A549 (cell line): ENCODE results near the gene C2CD3.

Experiments
- CTCF ChIP-seq: fragments of >200 bp; sonication (Bioruptor Twin); formaldehyde crosslinking; IDR thresholded peaks from 3 replicates; pipeline ENCODE4 v1.5.1; 2016
- ELK1 ChIP-seq: fragments of 150-350 bp; IDR thresholded peaks from 2 replicates; pipeline ENCODE4 v1.6.1; 2014; ENCODE audit warnings: low read depth, mild to moderate bottlenecking, low read length
- EP300 ChIP-seq, 2 experiments: fragments of >200 bp; sonication (Bioruptor Twin); formaldehyde crosslinking; IDR thresholded peaks; 2 replicates in 1 of 2; 3 replicates in 1 of 2; pipeline ENCODE4 v1.6.1; 2016 to 2017
- ESRRA ChIP-seq: fragments of 150-350 bp; IDR thresholded peaks from 2 replicates; pipeline ENCODE4 v1.6.1; 2014; ENCODE audit warnings: mild to moderate bottlenecking, low read length, borderline replicate concordance
- JUN ChIP-seq, 2 experiments: fragments of >200 bp; sonication (Bioruptor Twin); formaldehyde crosslinking; IDR thresholded peaks; 2 replicates in 1 of 2; 3 replicates in 1 of 2; pipeline ENCODE4 v1.6.1; 2016 to 2017
- KDM5A ChIP-seq: fragments of 200-600 bp; sonication (generic); IDR thresholded peaks from 2 replicates; pipeline ENCODE4 v1.6.1; 2016; ENCODE audit warnings: antibody characterized with exemption, mild to moderate bottlenecking
- MAX ChIP-seq: IDR thresholded peaks from 2 replicates; pipeline ENCODE4 v1.6.1; 2012
- MYC ChIP-seq: IDR thresholded peaks from 2 replicates; pipeline ENCODE4 v1.6.1; 2012; ENCODE audit warnings: mild to moderate bottlenecking, inconsistent platforms, low read length, improper control_type of control experiment, borderline replicate concordance
- PBX3 ChIP-seq: IDR thresholded peaks from 2 replicates; pipeline ENCODE4 v1.6.1; 2012
- POLR2A ChIP-seq: IDR thresholded peaks from 2 replicates; pipeline ENCODE4 v1.6.1; 2012; ENCODE audit warnings: mild to moderate bottlenecking, low read length
- RCOR1 ChIP-seq: fragments of 150-350 bp; IDR thresholded peaks from 2 replicates; pipeline ENCODE4 v1.6.1; 2014; ENCODE audit warnings: antibody characterized with exemption, low read length, low read depth
- SMC3 ChIP-seq: fragments of >200 bp; sonication (Bioruptor Twin); formaldehyde crosslinking; IDR thresholded peaks from 3 replicates; pipeline ENCODE4 v1.6.1; 2018; ENCODE audit warnings: inconsistent platforms
- TFCP2L1 ChIP-seq: fragments of 250-450 bp; sonication (Bioruptor Pico); IDR thresholded peaks from 2 replicates; pipeline ENCODE4 v1.5.0; 2021; ENCODE audit warnings: mild to moderate bottlenecking
- USF2 ChIP-seq: fragments of 450-650 bp; IDR thresholded peaks from 2 replicates; pipeline ENCODE4 v1.6.1; 2014; ENCODE audit warnings: antibody characterized with exemption

- TF ChIP-seq JUN (IDR thresholded peaks at IDR 0.05) = no peak
- TF ChIP-seq CTCF = no peak
- no peak for TF ChIP-seq ELK1
- no peak for TF ChIP-seq TFCP2L1 (CRISPR knock-in tag)
- no peak for TF ChIP-seq USF2
- no peak for TF ChIP-seq ESRRA
- TF ChIP-seq RCOR1 = no peak
- no peak for TF ChIP-seq KDM5A
- no peak for TF ChIP-seq PBX3
- TF ChIP-seq MAX = no peak
- TF ChIP-seq EP300 (IDR thresholded peaks at IDR 0.05) = no peak
- no peak for TF ChIP-seq SMC3
- no peak for TF ChIP-seq POLR2A
- no peak for TF ChIP-seq MYC
These were observed 26.1 kb upstream of the C2CD3 start for GRCh38 chr11:74196781-74197486.
